Measurements from ENCODE around the gene AKR1D1.

GRCh38 chr7:138092486-138093028 lies 16.3 kb downstream of the AKR1D1 start:
- TF ChIP-seq CTCF (IDR thresholded peaks at IDR 0.05) (no peak), EZH2 (IDR thresholded peaks at IDR 0.05; ENCODE audit: borderline replicate concordance, insufficient read depth, low read depth, low read length, poor library complexity, severe bottlenecking) (no peak)

All from B cell (primary cell).